GM12891 (cell line): ENCODE data around the gene PRKN.

ENCODE experiments used
- PAX5 ChIP-seq: IDR thresholded peaks from 2 replicates; pipeline ENCODE4 v1.6.1; 2011; ENCODE audit warnings: low read length, moderate library complexity, mild to moderate bottlenecking; ENCODE audit not compliant: insufficient read depth, severe bottlenecking
- POLR2A ChIP-seq: IDR thresholded peaks from 2 replicates; pipeline ENCODE4 v1.6.1; 2011; ENCODE audit warnings: low read depth, low read length, control low read depth
- POLR2AphosphoS5 ChIP-seq: IDR thresholded peaks from 2 replicates; pipeline ENCODE4 v1.6.1; 2011; ENCODE audit warnings: low read depth, low read length, control low read depth
- POU2F2 ChIP-seq: IDR thresholded peaks from 2 replicates; pipeline ENCODE4 v1.6.1; 2011; ENCODE audit warnings: low read depth, mild to moderate bottlenecking, control low read depth, low read length, moderate library complexity
- SPI1 ChIP-seq: IDR thresholded peaks from 2 replicates; pipeline ENCODE4 v1.6.1; 2011; ENCODE audit warnings: low read depth, low read length, control low read depth
- TAF1 ChIP-seq: IDR thresholded peaks from 2 replicates; pipeline ENCODE4 v1.6.1; 2011; ENCODE audit warnings: low read depth, low read length, control low read depth

- no peak for TF ChIP-seq POLR2A
- no peak for TF ChIP-seq TAF1
- TF ChIP-seq POLR2AphosphoS5, result no peak
- no peak for TF ChIP-seq PAX5
- TF ChIP-seq POU2F2, result no peak
- no peak for TF ChIP-seq SPI1
These were observed 1426.2 kb downstream of the PRKN start for GRCh38 chr6:161301338-161301737.
